GM19452 (cell line): ENCODE data around the gene TSEN34.

ENCODE experiments used
- ATAC-seq: cut with Tn5 transposase; IDR thresholded peaks from one replicate; pipeline ENCODE4 v1.9.1; 2021; ENCODE audit not compliant: unreplicated experiment

TSEN34 gene

DNA sequence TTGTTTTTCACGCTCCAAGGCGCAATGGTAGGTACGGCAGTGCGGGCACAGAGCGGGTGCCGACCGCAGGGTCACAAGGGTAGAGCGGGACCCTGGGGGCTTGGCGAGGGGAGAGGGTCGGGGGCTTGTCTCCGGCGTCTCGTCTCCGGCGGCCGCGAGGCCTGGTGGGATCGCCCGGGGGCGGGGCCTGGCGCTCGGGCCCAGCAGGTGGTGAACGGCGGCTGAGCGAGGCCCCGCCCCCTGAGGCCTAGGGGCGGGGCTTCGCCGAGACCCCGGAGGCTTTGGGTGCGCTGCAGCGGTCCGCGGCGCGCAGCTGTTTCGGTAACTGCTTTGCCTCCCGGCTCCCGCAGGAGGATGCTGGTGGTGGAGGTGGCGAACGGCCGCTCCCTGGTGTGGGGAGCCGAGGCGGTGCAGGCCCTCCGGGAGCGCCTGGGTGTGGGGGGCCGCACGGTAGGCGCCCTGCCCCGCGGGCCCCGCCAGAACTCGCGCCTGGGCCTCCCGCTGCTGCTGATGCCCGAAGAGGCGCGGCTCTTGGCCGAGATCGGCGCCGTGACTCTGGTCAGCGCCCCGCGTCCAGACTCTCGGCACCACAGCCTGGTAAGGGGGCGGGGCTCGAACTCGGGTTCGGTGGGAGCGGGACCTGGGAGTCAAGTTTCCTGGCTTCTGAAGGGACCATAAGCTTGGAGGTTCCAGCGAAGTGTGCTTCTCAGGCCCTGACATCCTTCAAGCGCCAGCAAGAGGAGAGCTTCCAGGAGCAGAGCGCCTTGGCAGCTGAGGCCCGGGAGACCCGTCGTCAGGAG is at the start of gene TSEN34:
TSEN34 (plus strand) TSS at position 298 of the 800 bp plus-strand sequence; CDS start at position 355, 57 bp downstream.
- ATAC-seq: peak; percentile 30

DNA sequence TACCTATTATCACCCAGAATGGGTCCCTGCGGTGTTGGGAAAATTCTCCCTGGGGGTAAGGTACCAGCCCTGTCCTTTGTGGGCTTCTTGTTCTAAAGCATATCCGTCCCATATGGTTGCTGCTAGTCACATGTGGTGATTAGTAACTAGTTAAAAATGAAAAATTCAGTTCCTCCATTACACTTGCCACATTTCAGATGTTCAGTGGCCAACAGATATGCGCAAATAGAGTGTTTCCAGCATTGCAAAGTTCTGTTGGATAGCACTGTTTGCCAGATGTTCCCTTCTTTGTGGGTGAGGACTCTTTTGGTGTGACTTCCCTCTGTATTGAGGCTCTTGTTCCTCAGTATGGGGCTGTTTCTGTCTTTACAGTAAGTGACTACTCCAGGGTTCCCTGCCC is 49.8 kb upstream of the TSEN34 start:
- ATAC-seq: no peak

DNA sequence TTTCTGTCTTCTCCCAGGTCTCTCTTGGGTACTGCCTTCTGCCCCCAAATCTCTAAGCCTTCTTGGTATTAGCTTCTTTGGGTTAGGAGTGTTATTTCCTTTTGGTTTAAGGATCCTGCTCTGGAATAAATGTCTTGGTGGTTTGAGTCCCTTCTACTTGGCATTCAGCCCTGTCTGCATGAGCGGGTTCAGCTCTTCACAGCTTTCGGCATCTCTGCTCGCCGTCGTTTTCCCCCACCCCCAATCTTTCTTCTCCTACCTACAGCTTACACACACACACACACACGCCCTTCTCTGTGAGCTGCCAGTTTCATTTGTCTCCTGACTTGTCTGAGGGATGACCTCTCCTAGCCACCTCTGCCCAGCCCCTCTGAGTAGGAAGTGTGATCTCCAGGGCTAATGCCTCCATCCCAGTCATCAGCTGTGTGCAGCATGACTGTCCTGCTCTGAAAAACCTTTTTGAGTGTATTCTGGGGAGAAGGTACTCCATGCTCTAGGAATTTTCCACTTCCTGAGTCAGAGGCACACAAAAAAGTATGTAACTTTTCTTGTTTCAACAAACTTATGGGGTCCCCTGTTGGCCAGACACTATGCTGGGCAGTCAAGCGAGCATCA is 48.8 kb upstream of the TSEN34 start:
- ATAC-seq: no peak

DNA sequence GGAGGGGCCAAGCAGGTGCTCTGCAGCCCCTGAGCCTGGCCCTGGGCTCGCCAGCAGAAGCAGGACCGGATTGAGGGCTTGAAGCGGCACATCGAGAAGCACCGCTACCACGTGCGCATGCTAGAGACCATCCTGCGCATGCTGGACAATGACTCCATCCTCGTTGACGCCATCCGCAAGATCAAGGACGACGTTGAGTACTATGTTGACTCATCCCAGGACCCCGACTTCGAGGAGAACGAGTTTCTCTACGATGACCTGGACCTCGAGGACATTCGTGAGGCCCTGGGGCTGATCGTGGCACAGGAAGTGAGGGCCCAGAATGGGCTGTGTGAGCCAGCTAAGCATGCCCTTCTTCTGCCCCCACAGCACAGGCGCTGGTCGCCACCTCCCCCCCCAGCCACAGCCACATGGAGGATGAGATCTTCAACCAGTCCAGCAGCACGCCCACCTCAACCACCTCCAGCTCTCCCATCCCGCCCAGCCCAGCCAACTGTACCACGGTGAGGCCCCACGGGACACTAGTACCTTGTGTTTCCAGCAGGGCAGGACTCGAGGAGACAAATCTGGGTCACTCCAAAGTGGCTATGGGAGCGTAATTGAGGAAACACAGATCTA is 45.5 kb upstream of the TSEN34 start:
- ATAC-seq: no peak

DNA sequence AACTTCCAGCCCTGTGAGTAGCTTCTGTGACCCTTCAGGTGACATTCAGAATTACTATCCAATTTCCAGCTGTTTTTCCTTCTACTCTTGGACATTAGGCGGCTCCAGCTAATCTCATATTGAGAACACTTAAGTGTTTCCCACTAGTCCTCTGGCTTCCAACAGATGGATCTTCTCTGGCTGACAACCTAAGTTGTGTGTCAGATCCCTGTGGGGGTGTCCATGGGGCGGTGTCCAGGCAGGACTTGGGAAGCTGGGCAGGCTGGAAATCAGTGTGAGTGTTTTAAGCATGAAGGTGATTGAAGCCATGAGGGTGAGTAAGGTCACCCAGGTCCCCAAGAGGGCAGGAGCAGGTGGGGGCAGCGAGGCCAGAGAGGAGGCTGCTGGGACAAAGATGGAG is 43.4 kb upstream of the TSEN34 start:
- no peak for ATAC-seq

DNA sequence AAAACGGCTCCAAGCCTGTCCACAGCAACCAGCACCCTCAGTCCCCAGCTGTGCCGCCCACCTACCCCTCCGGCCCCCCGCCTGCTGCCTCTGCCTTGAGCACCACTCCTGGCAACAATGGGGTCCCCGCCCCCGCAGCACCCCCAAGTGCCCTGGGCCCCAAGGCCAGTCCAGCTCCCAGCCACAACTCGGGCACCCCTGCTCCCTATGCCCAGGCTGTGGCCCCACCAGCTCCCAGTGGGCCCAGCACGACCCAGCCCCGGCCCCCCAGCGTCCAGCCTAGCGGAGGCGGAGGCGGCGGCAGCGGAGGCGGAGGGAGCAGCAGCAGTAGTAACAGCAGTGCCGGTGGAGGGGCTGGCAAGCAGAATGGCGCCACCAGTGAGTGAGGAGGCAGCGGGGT is 43.0 kb upstream of the TSEN34 start:
- ATAC-seq: no peak

DNA sequence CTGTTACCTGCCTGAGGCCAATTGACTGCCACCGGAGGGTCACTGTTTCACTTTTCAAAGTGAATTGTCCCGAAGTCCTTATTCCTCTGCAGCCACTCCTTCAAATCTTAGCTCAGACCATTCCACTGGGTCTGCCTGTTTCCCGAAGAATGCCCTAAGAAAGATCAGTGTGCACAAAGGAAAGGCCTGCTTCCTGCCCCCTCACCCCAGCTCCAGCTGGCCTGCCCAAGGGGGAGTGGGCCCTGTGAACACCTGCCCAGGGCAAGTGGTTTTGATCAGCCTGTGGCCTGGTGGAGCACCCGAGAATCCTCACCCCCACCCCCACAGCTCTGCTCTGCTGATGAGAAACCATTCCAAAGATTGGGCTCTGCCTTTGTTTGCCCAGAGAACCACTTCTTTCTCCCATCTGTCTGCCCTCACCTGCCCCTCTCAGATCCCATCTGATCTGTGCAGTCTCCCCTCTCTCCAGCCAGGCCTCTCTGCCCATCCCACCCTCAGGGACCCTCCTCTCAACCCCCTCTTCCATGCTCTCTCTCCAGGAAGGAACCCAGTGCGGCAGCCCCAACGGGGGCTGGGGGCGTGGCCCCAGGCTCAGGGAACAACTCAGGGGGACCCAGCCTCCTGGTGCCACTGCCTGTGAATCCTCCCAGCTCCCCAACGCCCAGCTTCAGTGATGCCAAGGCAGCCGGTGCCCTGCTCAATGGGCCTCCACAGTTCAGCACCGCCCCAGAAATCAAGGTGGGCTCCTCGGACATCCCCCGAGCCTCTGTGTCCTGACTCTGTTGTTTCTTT is 41.9 kb upstream of the TSEN34 start:
- no peak for ATAC-seq

DNA sequence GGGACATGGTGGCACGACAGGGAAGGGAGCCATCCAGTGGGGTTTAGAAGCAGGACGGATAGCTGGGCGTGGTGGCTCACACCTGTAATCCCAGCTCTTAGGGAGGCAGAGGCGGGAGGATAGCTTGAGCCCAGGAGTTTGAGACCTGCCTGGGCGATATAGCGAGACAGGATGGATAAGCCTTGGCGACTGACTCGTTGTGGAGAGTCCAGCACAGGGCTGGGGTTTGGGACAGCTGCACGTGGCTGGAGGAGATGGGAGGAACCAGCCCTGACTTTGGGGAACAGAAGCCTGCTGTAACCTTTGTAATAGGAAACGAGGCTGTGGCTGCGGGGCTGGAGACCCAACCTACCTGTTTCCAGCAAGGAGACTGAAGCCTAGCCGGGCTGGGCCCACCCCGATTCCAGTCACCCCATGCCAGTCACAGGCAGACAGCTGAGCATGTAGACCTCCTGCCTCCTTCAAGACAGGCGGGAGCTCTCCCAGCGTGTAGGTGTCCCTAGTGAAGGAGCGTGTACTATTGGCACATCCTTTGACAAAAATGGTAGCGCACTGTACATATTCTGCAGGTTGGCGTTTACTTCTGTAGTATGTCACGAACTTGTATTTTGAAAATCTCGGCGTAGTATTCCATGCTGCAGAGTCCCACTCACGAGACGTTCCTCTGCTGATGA is 39.6 kb upstream of the TSEN34 start:
- no peak for ATAC-seq

DNA sequence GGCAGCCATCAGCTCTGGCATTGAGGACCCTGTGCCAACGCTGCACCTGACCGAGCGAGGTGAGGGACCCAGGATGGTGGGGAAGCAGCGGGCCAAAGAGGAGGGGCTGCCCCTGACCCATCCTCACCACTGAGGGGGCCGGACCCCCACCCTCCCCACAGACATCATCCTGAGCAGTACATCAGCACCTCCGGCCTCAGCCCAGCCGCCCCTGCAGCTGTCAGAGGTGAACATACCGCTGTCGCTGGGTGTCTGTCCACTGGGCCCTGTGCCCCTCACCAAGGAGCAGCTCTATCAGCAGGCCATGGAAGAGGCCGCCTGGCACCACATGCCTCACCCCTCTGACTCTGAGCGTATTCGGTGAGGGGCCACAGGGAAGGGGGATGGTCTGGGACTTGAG is 38.8 kb upstream of the TSEN34 start:
- ATAC-seq: no peak

DNA sequence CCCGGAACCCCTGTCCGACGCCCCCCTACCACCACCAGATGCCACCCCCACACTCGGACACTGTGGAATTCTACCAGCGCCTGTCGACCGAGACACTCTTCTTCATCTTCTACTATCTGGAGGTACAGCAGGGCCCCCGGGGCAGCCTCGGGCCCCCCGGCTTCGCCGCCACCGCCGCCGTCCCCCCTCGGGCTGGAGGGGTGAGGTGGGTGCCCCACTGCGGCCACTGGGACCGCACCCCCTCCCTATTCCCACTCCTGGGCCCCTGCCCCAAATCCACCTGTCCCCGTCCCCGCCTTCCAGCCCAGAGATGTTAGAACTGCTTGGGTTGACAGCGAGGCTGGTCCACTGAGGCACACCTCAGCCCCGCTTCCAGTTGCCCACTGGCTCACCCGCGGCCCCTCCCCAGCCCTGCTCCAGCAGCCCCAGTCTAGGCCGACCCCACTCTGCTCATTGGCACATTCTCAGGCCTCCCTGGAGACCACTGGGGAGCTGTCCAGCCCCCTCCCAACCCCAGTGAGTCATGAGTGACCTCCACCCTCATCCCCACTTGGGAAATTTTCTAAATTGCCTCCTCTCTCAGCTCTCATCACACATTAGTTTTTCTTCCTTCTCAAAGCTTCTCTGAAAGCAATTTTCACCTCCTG is 38.1 kb upstream of the TSEN34 start:
- ATAC-seq: no peak

DNA sequence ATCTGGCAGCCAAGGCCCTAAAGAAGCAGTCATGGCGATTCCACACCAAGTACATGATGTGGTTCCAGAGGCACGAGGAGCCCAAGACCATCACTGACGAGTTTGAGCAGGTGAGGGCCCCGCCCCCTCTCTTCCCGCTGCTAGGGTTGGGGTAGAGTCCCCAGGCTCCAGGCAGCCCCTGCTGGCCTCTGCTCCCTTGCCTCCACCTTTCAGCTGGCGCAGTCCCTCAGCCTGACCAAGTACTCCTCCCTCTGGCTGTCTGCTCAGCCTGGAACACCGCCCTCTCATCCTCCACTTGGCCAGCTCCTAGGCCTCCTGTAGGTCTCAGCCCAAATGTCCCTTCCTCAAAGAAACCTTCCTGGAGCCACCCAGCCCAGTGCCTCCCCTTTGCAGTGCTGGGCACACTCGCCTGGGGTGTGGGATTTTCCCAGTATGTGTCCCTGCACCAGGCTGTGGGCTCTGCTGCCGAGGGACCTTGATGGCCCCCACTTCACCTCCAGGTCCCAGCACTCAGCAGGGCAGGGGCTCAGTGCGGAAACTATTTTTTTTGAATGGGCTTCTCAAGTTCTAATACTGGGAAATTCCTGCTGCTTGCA is 37.3 kb upstream of the TSEN34 start:
- ATAC-seq: no peak

DNA sequence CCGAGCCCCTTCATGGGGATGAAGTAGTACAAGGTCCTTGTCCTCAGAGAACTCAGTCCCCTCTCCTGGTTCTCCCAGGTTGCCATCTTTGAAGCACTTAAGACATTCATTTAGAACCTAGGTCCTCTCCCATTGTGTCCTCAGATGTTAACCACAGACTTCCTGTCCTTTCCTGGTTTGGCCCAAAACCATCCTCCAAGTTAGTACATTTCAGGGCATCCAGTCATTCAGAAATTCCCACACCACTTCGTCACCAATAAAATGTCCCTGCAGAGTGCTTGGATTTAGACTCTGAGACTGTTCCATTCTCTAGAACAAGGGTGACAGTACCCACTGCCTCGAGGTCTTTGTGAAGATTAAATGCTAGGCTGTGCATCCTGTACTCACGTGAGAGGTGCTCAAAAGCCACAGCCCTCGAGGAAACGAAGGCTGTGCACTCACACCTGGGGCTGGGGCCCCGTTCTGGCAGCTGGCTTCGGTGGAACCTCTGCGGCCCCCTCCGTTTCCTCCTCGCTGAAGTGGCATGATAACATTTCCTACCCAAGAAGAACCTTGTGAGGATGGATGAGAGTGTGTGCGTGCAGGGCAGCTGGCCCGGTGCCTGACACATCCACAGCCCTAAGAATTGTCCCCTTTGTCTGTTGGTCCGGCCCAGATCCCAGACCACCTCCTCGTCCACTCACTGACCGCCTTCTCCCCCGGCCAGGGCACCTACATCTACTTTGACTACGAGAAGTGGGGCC is 36.3 kb upstream of the TSEN34 start:
- no peak for ATAC-seq

DNA sequence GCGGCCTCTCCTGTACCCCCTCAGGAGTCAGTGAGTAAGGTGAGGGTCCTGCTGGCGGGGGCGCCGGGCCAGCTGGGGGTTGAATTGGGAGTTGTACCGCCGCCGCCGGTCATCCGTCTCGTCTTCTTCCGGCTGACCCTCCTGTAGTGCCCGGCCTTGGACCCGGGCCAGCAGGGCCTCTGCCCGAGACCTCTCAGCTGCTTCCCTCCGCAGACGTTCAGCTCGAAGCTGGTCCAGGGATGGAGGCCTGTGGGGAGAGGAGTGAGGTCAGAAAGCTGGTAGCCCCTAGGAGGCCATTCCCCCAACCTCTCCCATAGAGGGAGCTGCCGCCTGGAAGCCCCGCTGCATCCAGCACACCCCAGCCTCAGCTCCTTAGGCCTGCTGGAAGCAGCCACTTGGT is 35.4 kb upstream of the TSEN34 start:
- ATAC-seq: no peak

DNA sequence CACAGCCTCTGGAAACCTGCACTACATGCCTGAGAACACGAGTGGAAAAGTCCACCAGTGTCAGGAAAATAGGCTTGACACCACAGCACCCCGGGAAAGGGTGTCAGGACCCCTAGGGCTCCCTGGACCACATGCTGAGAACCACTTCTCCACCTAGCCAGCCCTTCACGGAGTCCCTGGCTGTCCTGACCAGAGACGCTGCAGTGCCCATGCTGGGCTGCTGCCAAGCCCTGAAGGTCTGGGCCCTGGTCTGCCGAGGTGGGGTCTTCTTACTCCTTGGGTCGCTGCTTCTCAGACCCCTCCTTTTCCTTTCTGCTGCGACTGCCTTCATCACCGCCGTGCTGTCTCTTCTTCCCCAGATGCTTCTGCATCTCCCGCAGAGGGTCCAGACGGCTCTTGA is 34.6 kb upstream of the TSEN34 start:
- no peak for ATAC-seq

DNA sequence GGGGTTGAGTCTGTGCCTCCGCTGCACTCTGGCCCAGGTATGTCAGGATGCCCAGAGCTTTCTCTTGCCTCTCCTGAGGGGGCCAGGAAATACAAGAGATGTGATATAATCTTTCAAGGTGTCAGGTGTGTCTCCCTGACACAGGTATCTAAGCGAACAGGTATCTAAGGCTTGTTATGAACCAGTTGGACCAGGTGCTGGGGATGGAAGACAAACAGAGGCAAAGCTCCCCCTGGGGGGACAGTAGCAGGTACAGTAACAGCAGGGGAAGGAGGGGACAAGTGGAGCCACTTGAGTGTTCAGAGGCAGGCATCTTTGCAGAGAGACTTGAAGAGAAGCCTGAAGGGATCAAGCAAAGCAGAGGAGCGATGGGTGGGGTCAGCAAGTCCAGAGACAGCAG is 34.2 kb upstream of the TSEN34 start:
- ATAC-seq: no peak

DNA sequence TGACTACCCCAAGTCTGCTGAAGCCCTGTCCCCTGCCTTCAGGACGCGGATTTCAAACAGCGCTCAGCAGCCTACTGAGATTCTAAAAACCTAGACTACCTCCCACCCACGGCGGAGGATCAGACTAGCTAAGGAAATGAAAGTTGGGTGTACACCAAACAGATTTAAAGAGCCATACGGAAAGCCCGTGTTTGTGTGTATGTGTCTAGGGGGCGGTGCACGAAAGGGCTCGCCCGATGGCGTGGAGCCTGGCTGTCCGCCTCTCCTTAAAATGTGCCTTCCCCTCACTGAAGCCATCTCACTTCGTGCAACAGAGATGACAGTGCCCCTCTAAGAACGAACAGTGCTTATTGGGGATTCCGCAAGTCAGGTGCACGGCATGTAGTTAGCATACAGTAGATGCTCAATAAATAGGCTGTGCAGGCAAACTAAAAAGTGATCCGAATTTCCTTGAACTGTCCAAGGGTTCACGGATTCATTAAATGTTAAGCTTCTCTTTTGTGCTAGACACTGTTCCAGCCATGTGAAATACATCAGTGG is 32.2 kb upstream of the TSEN34 start:
- ATAC-seq: no peak

DNA sequence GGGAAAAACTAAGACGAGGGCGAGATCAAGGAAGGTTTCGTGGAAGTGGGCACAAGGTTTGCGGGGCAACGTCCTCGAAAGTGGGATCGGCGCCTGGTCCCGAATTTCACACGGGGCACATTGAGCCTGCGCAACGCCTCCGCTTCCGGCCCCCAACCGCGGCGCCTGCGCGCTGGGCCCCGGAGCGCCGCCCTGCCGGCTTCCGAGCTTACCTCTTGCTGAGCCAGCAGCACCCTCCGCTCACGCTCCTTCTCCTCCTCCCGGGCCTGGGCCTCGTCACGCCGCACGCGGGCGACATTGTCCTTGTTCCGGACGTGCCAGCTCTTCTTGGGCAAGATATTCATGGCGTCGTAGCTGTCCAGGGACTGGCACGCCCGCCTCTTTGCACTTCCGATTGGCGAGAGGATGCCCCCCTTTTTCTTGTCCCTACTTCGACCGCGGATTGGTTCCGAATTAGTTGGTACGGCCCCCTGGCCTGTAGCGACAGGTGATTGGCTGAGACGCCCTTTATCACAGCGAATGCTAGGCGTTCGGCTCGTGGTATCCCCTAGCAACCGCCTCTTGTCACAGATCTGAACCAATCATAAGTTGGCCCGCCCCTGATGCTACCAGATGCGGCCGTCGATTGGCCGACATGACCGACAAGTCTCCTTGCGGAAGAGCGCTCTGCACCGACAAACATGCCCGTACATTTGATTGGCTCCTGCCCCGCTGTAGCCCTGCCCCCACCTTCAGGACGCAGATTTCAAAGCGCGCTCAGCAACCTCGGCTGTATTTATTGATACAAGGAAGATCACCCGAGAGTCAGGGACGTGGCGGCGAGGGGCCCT is 31.5 kb upstream of the TSEN34 start, which contains the start of gene LENG1:
LENG1 (minus strand) TSS at position 370 of the 830 bp plus-strand sequence; CDS start at position 344, 26 bp downstream.
- ATAC-seq: peak; percentile 87

DNA sequence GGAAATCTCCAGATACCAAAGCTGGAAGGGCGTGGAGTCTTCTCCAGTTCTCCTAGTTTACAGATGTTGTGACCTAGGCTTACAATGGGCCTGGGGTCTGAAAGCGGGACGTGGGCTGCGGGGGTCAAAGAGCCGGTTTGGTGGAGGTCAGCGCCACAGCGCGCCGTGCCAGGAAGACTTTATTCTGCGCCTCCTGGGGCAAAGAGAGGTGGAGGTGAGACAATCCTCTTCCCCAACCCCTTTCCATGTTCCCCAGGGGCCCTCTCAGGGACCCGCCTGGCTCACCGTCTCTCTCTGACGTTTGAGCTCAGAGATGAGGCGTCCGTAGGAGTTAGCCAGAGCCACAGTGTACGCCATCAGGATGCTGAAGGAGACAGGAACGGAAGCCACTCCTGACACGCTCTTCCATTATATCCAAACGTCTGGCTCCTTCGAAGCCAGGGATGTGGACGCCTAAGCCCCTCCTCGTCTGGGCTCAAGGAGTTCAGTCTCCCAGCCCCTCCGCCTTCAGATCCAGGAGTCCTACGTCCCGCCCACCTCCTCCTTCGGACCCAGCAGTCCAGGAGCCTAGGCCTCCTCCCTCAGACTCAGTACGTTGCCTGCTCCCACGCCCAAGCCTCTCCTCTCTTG is 30.8 kb upstream of the TSEN34 start:
- no peak for ATAC-seq
